Esophagus squamous epithelium (tissue), 5 donors: Measurements from ENCODE around the gene NEDD4L. TPM values are rescaled to one million over a fixed set of nuclear protein-coding genes. Genes with fewer than 3 reads are reported as not detected.

Experiments used
- DNase-seq: peaks from one replicate; lab custom pipeline; 2025; lab: John Stamatoyannopoulos, UW
- H3K27ac ChIP-seq, 4 donors: fragments of 200-600 bp; sonication (generic); one replicate each; pipeline ENCODE4 v1.5.1; 2016 to 2019; ENCODE audit warnings: mild to moderate bottlenecking in 1 of 4
- H3K27me3 ChIP-seq, 4 donors: fragments of 200-600 bp; sonication (generic); 1 replicate in 3 of 4; 2 replicates in 1 of 4; pipeline versions ENCODE4 v1.5.1 to v1.6.0; 2017 to 2021; ENCODE audit warnings: antibody characterized with exemption in 1 of 4
- H3K36me3 ChIP-seq, 3 donors: fragments of 200-600 bp; sonication (generic); one replicate each; pipeline ENCODE4 v1.5.1; 2016 to 2019
- H3K4me1 ChIP-seq, 3 donors: fragments of 200-600 bp; sonication (generic); one replicate each; pipeline ENCODE4 v1.5.1; 2017 to 2019
- H3K4me3 ChIP-seq, 4 donors: fragments of 200-600 bp; sonication (generic); 1 replicate in 3 of 4; 2 replicates in 1 of 4; pipeline ENCODE4 v1.5.1; 2016 to 2019; ENCODE audit warnings: mild to moderate bottlenecking in 2 of 4, moderate library complexity in 1 of 4
- H3K9me3 ChIP-seq, 3 donors: fragments of 200-600 bp; sonication (generic); one replicate each; pipeline ENCODE4 v1.5.1; 2016 to 2019
- POLR2A ChIP-seq, 4 donors: fragments of 450-650 bp; IDR thresholded peaks; one replicate each; pipeline ENCODE4 v1.6.1; 2017; ENCODE audit warnings: antibody characterized with exemption in 4 of 4, mild to moderate bottlenecking in 4 of 4, moderate library complexity in 3 of 4
- WGBS, 2 donors: methylation state at CpG; one replicate each; pipeline ENCODE4 v1.1.5; 2018; 5-methylcytosine and 5-hydroxymethylcytosine counted together
- intact Hi-C: fragments of 100-400 bp; cut with DNase I; formaldehyde crosslinking; loops from one replicate; pipeline ENCODE4 v1.15.0; 2022
- total RNA-seq, 4 donors: library from RNA; depleted of rRNA; stranded (reverse); fragments of >200 nt; gene quantifications; one replicate each; pipeline ENCODE4 v1.1.0, GENCODE V29; 2016
- TF ChIP-seq, protein P1 (sequence below), 6 experiments: fragments of 450-650 bp in 4 of 6; fragments of 200-600 bp in 2 of 6; sonication (generic) in 2 of 6; IDR thresholded peaks; one replicate each; pipeline ENCODE4 v1.5.1; 2016 to 2019; ENCODE audit warnings: antibody characterized with exemption in 6 of 6, mild to moderate bottlenecking in 4 of 6, moderate library complexity in 4 of 6
- donor health status: DM: yes; HTN: yes; CAD: no.

The NEDD4L gene
- total RNA-seq, 4 donors from 2014 or later, result 17.0 to 27.6 (median 21.9) TPM

DNA sequence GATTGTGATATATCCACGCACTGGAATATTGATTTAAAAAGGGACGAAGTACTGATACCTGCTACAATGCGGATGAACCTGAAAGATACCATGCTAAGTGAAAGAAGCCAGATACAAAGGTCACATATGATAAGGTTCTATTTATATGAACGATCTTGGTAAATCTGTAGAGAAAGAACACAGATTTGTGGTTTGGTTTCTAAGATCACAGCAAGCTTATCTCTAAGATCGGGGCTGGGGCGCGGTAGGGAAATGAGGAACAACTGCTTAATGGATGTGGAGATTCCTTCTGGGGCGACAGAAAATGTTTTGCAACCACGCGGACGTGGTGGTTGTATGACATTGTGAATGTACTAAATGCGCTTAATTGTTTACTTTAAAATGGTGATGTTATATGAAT lies 60.1 kb downstream of the NEDD4L start:
- H3K36me3 ChIP-seq, result no peaks in the 10 kb centered on the region
- no peaks in the 10 kb centered on the region for H3K27me3 ChIP-seq
- H3K4me3 ChIP-seq, result no peak overlapping the region
- H3K9me3 ChIP-seq, result no peaks in the 10 kb centered on the region
- H3K27ac ChIP-seq, result no peak overlapping the region
- no peak for DNase-seq
- WGBS, 2 donors, result 74 to 77% methylated on average over 12 of the region's 12 CpGs
- intact Hi-C loops, result no loop called here
- no peak for TF ChIP-seq POLR2A (IDR thresholded peaks at IDR 0.05)
- TF ChIP-seq, protein P1, sequence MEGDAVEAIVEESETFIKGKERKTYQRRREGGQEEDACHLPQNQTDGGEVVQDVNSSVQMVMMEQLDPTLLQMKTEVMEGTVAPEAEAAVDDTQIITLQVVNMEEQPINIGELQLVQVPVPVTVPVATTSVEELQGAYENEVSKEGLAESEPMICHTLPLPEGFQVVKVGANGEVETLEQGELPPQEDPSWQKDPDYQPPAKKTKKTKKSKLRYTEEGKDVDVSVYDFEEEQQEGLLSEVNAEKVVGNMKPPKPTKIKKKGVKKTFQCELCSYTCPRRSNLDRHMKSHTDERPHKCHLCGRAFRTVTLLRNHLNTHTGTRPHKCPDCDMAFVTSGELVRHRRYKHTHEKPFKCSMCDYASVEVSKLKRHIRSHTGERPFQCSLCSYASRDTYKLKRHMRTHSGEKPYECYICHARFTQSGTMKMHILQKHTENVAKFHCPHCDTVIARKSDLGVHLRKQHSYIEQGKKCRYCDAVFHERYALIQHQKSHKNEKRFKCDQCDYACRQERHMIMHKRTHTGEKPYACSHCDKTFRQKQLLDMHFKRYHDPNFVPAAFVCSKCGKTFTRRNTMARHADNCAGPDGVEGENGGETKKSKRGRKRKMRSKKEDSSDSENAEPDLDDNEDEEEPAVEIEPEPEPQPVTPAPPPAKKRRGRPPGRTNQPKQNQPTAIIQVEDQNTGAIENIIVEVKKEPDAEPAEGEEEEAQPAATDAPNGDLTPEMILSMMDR (IDR thresholded peaks at IDR 0.05), result no peak
- H3K4me1 ChIP-seq, result peaks cover 0 to 5% (median 0%) of the 10 kb centered on the region in 3 donors

GRCh38 chr18:58105206-58105887 lies 61.3 kb downstream of the NEDD4L start:
- no peak for DNase-seq
- intact Hi-C loops, result no loop called here
- TF ChIP-seq, protein P1 (IDR thresholded peaks at IDR 0.05), result no peak
- no peak for TF ChIP-seq POLR2A (IDR thresholded peaks at IDR 0.05)

DNA sequence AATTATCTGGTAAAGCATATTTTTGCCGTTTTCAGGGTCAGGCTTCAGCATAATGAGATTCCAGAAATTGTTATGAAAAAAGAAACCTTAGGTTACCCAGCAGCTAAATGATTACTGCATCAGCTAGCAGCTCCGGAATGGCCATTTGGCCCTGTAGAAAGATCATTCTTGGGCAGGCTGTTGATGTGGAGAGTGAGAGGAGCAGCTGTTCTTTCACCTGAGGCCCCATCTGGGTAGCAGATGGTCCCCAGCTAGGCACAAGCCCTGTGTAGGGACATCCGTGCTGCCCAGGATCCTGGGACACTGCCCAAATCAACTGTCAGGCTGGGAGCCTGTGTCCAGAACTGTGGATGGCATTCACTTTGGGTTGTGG lies 61.8 kb downstream of the NEDD4L start:
- Histone ChIP-seq H3K4me3 (no peak overlapping the region), H3K9me3 (no peaks in the 10 kb centered on the region), H3K27me3 (no peaks in the 10 kb centered on the region), H3K36me3 (no peaks in the 10 kb centered on the region), H3K4me1 (peaks cover 0 to 5% (median 0%) of the 10 kb centered on the region in 3 donors), H3K27ac (no peak overlapping the region)
- TF ChIP-seq POLR2A (IDR thresholded peaks at IDR 0.05), result no peak
- TF ChIP-seq, protein P1 (IDR thresholded peaks at IDR 0.05), result no peak
- no peak for DNase-seq
- intact Hi-C loops, result no loop called here
- WGBS, 2 donors, result 65 to 74% methylated on average over 2 to 3 of the region's 3 CpGs

More at GRCh38 chr18:58105206-58105887, 61.3 kb downstream of the NEDD4L start:
- Histone ChIP-seq H3K4me3 (no peak overlapping the region), H3K36me3 (no peaks in the 10 kb centered on the region), H3K9me3 (no peaks in the 10 kb centered on the region), H3K4me1 (peaks cover 0 to 5% (median 0%) of the 10 kb centered on the region in 3 donors), H3K27me3 (no peaks in the 10 kb centered on the region), H3K27ac (no peak overlapping the region)
- 75% methylated on average over 10 of the region's 10 CpGs for WGBS, 2 donors

DNA sequence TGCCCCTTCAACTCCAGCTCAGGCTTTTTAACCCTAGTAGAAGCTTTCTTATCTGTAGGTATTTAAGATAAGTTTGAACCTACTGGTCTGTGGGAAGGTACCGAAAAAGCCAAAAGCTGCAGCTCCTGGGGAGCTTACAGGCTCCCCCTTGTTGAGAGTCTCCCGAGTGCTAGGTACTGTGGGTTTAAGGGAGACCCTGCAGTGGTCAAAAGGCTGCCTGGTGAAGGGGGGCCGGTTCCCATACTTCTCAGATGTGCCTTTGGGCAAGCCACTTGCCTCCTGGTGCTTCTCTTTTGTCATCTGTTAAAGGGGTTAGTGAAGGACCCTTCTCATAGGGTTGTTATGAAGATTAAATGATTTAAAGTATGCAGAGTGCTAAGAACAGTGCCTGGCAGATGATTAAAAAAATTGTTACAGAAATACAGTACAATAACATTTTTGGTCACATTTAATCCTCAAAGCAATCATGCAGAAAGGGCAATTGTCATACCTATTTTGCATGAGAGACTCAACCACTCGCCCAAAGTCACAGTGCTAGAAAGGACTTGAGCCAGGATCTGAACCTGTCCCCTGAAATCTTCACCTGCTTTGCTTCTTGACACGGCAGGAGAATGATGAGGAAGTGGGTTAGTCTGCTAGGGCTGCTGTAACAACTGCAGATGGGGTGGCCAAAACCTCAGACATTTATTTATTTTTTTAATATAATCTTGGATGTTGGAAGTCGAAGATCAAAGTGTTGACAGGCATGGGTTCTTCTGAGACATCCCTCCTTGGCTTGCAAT lies 62.5 kb downstream of the NEDD4L start:
- Histone ChIP-seq H3K4me1 (peaks cover 0 to 5% (median 0%) of the 10 kb centered on the region in 3 donors), H3K4me3 (no peak overlapping the region)
- no peak for TF ChIP-seq POLR2A (IDR thresholded peaks at IDR 0.05)
- TF ChIP-seq, protein P1 (IDR thresholded peaks at IDR 0.05), result no peak

DNA sequence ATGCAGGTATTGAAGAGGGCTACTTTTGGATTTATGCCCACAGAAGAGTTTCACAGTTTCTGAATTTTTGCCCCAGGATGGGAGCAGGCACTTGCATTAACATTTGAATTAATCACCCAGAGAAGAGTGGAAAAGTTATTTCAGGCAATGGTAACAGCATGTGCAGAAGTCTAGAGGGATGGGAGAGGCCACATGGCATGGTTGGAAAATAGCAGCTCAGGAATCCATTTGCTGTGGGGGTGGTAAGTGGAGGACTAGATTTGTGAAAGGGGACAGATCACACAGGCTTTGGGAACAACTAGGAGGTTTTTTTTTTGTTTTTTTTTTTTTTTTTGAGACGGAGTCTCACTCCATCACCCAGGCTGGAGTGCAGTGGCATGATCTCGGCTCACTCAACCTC lies 65.2 kb downstream of the NEDD4L start:
- H3K4me3 ChIP-seq, result no peak overlapping the region
- no peaks in the 10 kb centered on the region for H3K9me3 ChIP-seq
- no peaks in the 10 kb centered on the region for H3K36me3 ChIP-seq
- H3K27me3 ChIP-seq, result no peaks in the 10 kb centered on the region
- no peak for TF ChIP-seq POLR2A (IDR thresholded peaks at IDR 0.05)
- H3K27ac ChIP-seq, result no peak overlapping the region
- DNase-seq, result no peak
- WGBS, 2 donors, result 57 to 90% methylated on average over 1 to 2 of the region's 2 CpGs
- intact Hi-C loops, result no loop called here
- peaks cover 0 to 5% (median 0%) of the 10 kb centered on the region in 3 donors for H3K4me1 ChIP-seq

More for the DNA sequence above, 62.5 kb downstream of the NEDD4L start:
- intact Hi-C loops, result no loop called here
- Histone ChIP-seq H3K27me3 (no peaks in the 10 kb centered on the region), H3K9me3 (no peaks in the 10 kb centered on the region), H3K36me3 (no peaks in the 10 kb centered on the region), H3K27ac (no peak overlapping the region)
- WGBS, 2 donors, result 65 to 71% methylated on average over 5 to 6 of the region's 6 CpGs
- DNase-seq, result no peak
